ENCODE measurements around the gene ZNF101.

DNA sequence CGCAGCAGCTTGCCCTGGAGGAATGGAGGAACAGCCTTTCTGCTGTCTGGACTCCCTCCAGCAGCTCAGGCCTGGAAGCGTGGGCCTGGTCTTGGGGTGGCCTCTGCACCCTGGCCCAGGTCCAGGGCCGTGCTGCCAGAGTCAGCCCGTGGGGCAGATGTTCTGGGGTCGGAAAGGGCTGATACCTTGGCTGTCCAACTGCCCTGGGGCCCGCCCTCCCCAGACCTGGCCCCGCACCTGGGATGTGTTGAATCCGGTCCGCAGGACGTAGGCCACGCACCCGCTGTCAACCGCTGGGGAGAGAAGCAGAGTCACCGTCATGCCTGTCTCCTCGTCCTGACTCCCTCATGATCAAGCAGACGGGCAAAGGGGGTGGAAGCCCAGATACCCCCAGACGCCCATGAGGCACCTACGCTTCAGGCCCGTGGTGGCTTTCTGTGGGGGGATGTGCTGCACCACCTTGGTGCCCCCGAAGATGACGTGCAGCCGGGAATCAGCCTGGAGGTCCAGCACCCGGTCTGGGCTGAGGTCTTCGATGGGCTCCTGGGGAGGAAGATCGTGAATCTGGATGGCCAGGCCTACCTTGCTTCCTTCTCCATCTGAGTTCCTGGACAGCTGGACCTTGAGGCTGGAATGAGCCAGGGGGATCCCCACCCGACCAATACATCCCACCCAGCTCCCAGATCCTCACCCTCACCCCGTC lies 12.8 kb upstream of the ZNF101 start:
- TF ChIP-seq, protein P1, sequence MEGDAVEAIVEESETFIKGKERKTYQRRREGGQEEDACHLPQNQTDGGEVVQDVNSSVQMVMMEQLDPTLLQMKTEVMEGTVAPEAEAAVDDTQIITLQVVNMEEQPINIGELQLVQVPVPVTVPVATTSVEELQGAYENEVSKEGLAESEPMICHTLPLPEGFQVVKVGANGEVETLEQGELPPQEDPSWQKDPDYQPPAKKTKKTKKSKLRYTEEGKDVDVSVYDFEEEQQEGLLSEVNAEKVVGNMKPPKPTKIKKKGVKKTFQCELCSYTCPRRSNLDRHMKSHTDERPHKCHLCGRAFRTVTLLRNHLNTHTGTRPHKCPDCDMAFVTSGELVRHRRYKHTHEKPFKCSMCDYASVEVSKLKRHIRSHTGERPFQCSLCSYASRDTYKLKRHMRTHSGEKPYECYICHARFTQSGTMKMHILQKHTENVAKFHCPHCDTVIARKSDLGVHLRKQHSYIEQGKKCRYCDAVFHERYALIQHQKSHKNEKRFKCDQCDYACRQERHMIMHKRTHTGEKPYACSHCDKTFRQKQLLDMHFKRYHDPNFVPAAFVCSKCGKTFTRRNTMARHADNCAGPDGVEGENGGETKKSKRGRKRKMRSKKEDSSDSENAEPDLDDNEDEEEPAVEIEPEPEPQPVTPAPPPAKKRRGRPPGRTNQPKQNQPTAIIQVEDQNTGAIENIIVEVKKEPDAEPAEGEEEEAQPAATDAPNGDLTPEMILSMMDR (conservative IDR thresholded peaks at IDR 0.05; ENCODE audit: low read depth, low read length) = no peak
- no peak for TF ChIP-seq EZH2 (IDR thresholded peaks at IDR 0.05; ENCODE audit: borderline replicate concordance, low read depth, low read length, poor library complexity, severe bottlenecking)

Data from A673 (cell line).